SU-DHL-6 (cell line): ENCODE results near the gene ATP6V0A1.
A peak's percentile ranks its signal among the peaks of the same experiment; 100 is the strongest.
"Not testable (repeated sequence)": the region's sequence is repeated elsewhere in the genome, so short reads cannot be mapped to it uniquely, and the experiment has no call there.

Source experiments
- H2AFZ ChIP-seq: fragments of 200-600 bp; sonication (generic); 2 replicates; pipeline ENCODE4 v1.6.1; 2014; ENCODE audit warnings: low read depth, mild to moderate bottlenecking, moderate library complexity, mixed read lengths, antibody characterized with exemption, low read length; ENCODE audit not compliant: severe bottlenecking
- H3F3A ChIP-seq: fragments of 200-600 bp; shearing (Covaris generic); 2 replicates; pipeline ENCODE4 v1.6.0; 2016; ENCODE audit warnings: antibody characterized with exemption, mild to moderate bottlenecking; ENCODE audit not compliant: insufficient read depth
- H3K27ac ChIP-seq: fragments of 200-600 bp; sonication (generic); 2 replicates; pipeline ENCODE4 v1.5.1; 2016; ENCODE audit warnings: low read depth, mild to moderate bottlenecking, low read length, moderate library complexity, mixed read lengths
- H3K27me3 ChIP-seq: fragments of 200-600 bp; sonication (generic), shearing (Covaris generic); 2 replicates; pipeline ENCODE4 v1.6.0; 2014; ENCODE audit warnings: mild to moderate bottlenecking, low read length
- H3K36me3 ChIP-seq: fragments of 200-600 bp; sonication (generic); 2 replicates; pipeline ENCODE4 v1.6.1; 2014; ENCODE audit warnings: mild to moderate bottlenecking, low read length, mixed read lengths
- H3K4me2 ChIP-seq: fragments of 300-600, 200-600 bp; shearing (Covaris generic), sonication (generic); 2 replicates; pipeline ENCODE4 v1.6.0; 2014; ENCODE audit warnings: low read length, low read depth, mild to moderate bottlenecking; ENCODE audit not compliant: poor library complexity, severe bottlenecking
- H3K4me3 ChIP-seq: fragments of 200-600 bp; sonication (generic); 2 replicates; pipeline ENCODE4 v1.5.1; 2014; ENCODE audit warnings: antibody characterized with exemption, low read length, mild to moderate bottlenecking, mixed read lengths; ENCODE audit not compliant: insufficient read depth, poor library complexity, severe bottlenecking
- H3K79me2 ChIP-seq: fragments of 200-600 bp; sonication (generic); 2 replicates; pipeline ENCODE4 v1.6.1; 2014; ENCODE audit warnings: mild to moderate bottlenecking, low read length, moderate library complexity; ENCODE audit not compliant: insufficient read depth
- H3K9ac ChIP-seq: fragments of 200-600 bp; sonication (generic); 2 replicates; pipeline ENCODE4 v1.7.0; 2014; ENCODE audit warnings: mild to moderate bottlenecking, low read length
- H3K9me2 ChIP-seq: fragments of 200-600 bp; sonication (generic); replicated peaks from 2 replicates; pipeline ENCODE4 v1.6.1; 2014; ENCODE audit warnings: low read length; ENCODE audit not compliant: insufficient read depth
- H3K9me3 ChIP-seq: fragments of 200-600 bp; sonication (generic); 2 replicates; pipeline ENCODE4 v1.6.1; 2014; ENCODE audit warnings: low read length, mixed read lengths; ENCODE audit not compliant: insufficient read depth
- H4K20me1 ChIP-seq: fragments of 200-600 bp; sonication (generic); 2 replicates; pipeline ENCODE4 v1.6.1; 2014; ENCODE audit warnings: low read depth, mild to moderate bottlenecking, antibody characterized with exemption, low read length, moderate library complexity, mixed read lengths
- CTCF ChIP-seq: fragments of 200-600 bp; sonication (generic); IDR thresholded peaks from one replicate; pipeline ENCODE4 v1.5.1; 2017; ENCODE audit warnings: antibody characterized with exemption, mild to moderate bottlenecking, low read length, moderate library complexity; ENCODE audit not compliant: insufficient read depth, poor library complexity, severe bottlenecking
- EZH2phosphoT487 ChIP-seq: fragments of 200-600 bp; sonication (generic), shearing (Covaris generic); conservative IDR thresholded peaks from 2 replicates; pipeline ENCODE4 v1.6.1; 2018; ENCODE audit warnings: mild to moderate bottlenecking, antibody characterized with exemption, low read length, moderate library complexity, mixed read lengths

The ATP6V0A1 gene

GRCh38 chr17:42554250-42555121 is 95.8 kb downstream of the ATP6V0A1 start:
- Histone ChIP-seq H4K20me1 (no peaks in the 10 kb centered on the region), H3K9me3 (no peaks in the 10 kb centered on the region), H3K79me2 (no peaks in the 10 kb centered on the region), H3F3A (no peaks in the 10 kb centered on the region), H3K4me2 (peak overlapping the region; percentile 80), H3K9ac (peak overlapping the region; percentile 77), H3K27ac (peak overlapping the region; percentile 44), H3K4me3 (peak overlapping the region; percentile 66), H2AFZ (peak overlapping the region; percentile 70), H3K27me3 (no peaks in the 10 kb centered on the region), H3K9me2 (no peaks in the 10 kb centered on the region), H3K36me3 (no peaks in the 10 kb centered on the region)
- TF ChIP-seq CTCF (no peak), EZH2phosphoT487 (no peak)

GRCh38 chr17:42555122-42555622 is 96.5 kb downstream of the ATP6V0A1 start:
- peak overlapping the region; percentile 44 for H3K27ac ChIP-seq

GRCh38 chr17:42555961-42556617 is 97.4 kb downstream of the ATP6V0A1 start:
- not testable (repeated sequence) for H3K27ac ChIP-seq, H3K9me3 ChIP-seq, H4K20me1 ChIP-seq, H3K9me2 ChIP-seq, H3K4me3 ChIP-seq, H3K36me3 ChIP-seq, H3F3A ChIP-seq, H3K79me2 ChIP-seq, H3K27me3 ChIP-seq, H3K4me2 ChIP-seq, H2AFZ ChIP-seq
- 0 out of 2 replicates have a peak overlapping the region, but pooled peaks have one; percentile 77 for H3K9ac ChIP-seq

More at GRCh38 chr17:42555122-42555622, 96.5 kb downstream of the ATP6V0A1 start:
- peak overlapping the region; percentile 66 for H3K4me3 ChIP-seq
- H2AFZ ChIP-seq, result peak overlapping the region; percentile 70
- no peaks in the 10 kb centered on the region for H3K79me2 ChIP-seq
- no peaks in the 10 kb centered on the region; the same call in 1 of the 2 replicates for H3F3A ChIP-seq
- no peaks in the 10 kb centered on the region for H3K9me3 ChIP-seq
- H3K9me2 ChIP-seq, result no peaks in the 10 kb centered on the region
- TF ChIP-seq EZH2phosphoT487 (no peak), CTCF (no peak)
- no peaks in the 10 kb centered on the region for H4K20me1 ChIP-seq
- peak overlapping the region; percentile 80 for H3K4me2 ChIP-seq
- H3K36me3 ChIP-seq, result no peaks in the 10 kb centered on the region
- H3K9ac ChIP-seq, result peak overlapping the region; percentile 77
- H3K27me3 ChIP-seq, result no peaks in the 10 kb centered on the region

GRCh38 chr17:42559075-42559474 is 100.4 kb downstream of the ATP6V0A1 start:
- Histone ChIP-seq H3K4me2 (no peak overlapping the region), H3K27ac (no peak overlapping the region), H2AFZ (no peak overlapping the region)

More at GRCh38 chr17:42559075-42559474, 100.4 kb downstream of the ATP6V0A1 start:
- Histone ChIP-seq H3K9me2 (no peaks in the 10 kb centered on the region), H3K4me3 (no peak overlapping the region), H4K20me1 (no peaks in the 10 kb centered on the region), H3K79me2 (peaks cover 26% of the 10 kb centered on the region), H3K36me3 (no peaks in the 10 kb centered on the region), H3K9ac (no peak overlapping the region), H3K9me3 (no peaks in the 10 kb centered on the region), H3K27me3 (no peaks in the 10 kb centered on the region), H3F3A (no peaks in the 10 kb centered on the region; the same call in 1 of the 2 replicates)
- TF ChIP-seq EZH2phosphoT487 (no peak), CTCF (no peak)
